ENCODE data around the gene CHMP6. TPM values are rescaled to one million over a fixed set of nuclear protein-coding genes. Genes with fewer than 3 reads are reported as not detected.

The CHMP6 gene
- total RNA-seq, 1 experiment from 2014 or later: 15.0 TPM

GRCh38 chr17:80948976-80949450 lies 42.6 kb upstream of the CHMP6 start:
- CTCF ChIA-PET: interaction anchor here (0.8 kb wide), 1 partner anchor 11 kb away, joined by 3 read pairs; no protein-coding TSS in a partner anchor
- TF ChIP-seq ZNF396 (CRISPR knock-in tag; IDR thresholded peaks at IDR 0.05; ENCODE audit: borderline replicate concordance): no peak
- no peak for TF ChIP-seq CREM (CRISPR knock-in tag; IDR thresholded peaks at IDR 0.05)
- H3K27me3 Mint-ChIP-seq (ENCODE audit: low read depth): no peaks in the 10 kb centered on the region
- DNase-seq (ENCODE audit: low spot score) (peak; percentile 8), ATAC-seq (no peak)
- H3K4me3 Mint-ChIP-seq: no peak overlapping the region
- peaks cover 8% of the 10 kb centered on the region for H3K9me3 Mint-ChIP-seq
- POLR2A ChIA-PET: no interaction called here
- H3K27ac Mint-ChIP-seq: no peak overlapping the region
- H3K36me3 Mint-ChIP-seq: peaks cover 17% of the 10 kb centered on the region
- no peaks in the 10 kb centered on the region for H3K4me1 Mint-ChIP-seq

- ChIA-PET POLR2A (no interaction called here), CTCF (interaction anchor here (0.8 kb wide), 1 partner anchor 12 kb away, joined by 3 read pairs; no protein-coding TSS in a partner anchor)
- no peak overlapping the region for H3K4me3 Mint-ChIP-seq
- H3K36me3 Mint-ChIP-seq: peaks cover 17% of the 10 kb centered on the region
- no peak for TF ChIP-seq ZBTB43 (CRISPR knock-in tag; IDR thresholded peaks at IDR 0.05)
- TF ChIP-seq CTCF (IDR thresholded peaks at IDR 0.05): peak; percentile 12; the same call in 1 of the 2 replicates
- ATAC-seq (peak; percentile 84), DNase-seq (ENCODE audit: low spot score) (peak; percentile 61)
- no peaks in the 10 kb centered on the region for H3K4me1 Mint-ChIP-seq
- H3K27ac Mint-ChIP-seq: no peak overlapping the region
- peaks cover 8% of the 10 kb centered on the region for H3K9me3 Mint-ChIP-seq
- H3K27me3 Mint-ChIP-seq (ENCODE audit: low read depth): no peaks in the 10 kb centered on the region
These were observed 41.9 kb upstream of the CHMP6 start for GRCh38 chr17:80949451-80950421.

- Mint-ChIP-seq H3K27ac (no peak overlapping the region), H3K36me3 (peaks cover 16% of the 10 kb centered on the region), H3K4me3 (no peak overlapping the region), H3K9me3 (peaks cover 13% of the 10 kb centered on the region), H3K4me1 (no peaks in the 10 kb centered on the region), H3K27me3 (ENCODE audit: low read depth) (no peaks in the 10 kb centered on the region)
- no peak for ATAC-seq
- CTCF ChIA-PET: no interaction called here
- POLR2A ChIA-PET: no interaction called here
- peak; percentile 5 for DNase-seq (ENCODE audit: low spot score)
- no peak for TF ChIP-seq ZNF512 (CRISPR knock-in tag; IDR thresholded peaks at IDR 0.05; ENCODE audit: borderline replicate concordance)
- TF ChIP-seq ERG (CRISPR knock-in tag; IDR thresholded peaks at IDR 0.05): no peak
- no peak for TF ChIP-seq SMAD4 (CRISPR knock-in tag; IDR thresholded peaks at IDR 0.05)
- TF ChIP-seq E2F1 (CRISPR knock-in tag; IDR thresholded peaks at IDR 0.05): no peak
- no peak for TF ChIP-seq USF2 (CRISPR knock-in tag; IDR thresholded peaks at IDR 0.05)
- TF ChIP-seq PRRX2 (CRISPR knock-in tag; IDR thresholded peaks at IDR 0.05): no peak
- TF ChIP-seq GTF2I (CRISPR knock-in tag; conservative IDR thresholded peaks at IDR 0.05): no peak
- TF ChIP-seq ZNF416 (CRISPR knock-in tag; IDR thresholded peaks at IDR 0.05): no peak
- TF ChIP-seq ZNF396 (CRISPR knock-in tag; IDR thresholded peaks at IDR 0.05; ENCODE audit: borderline replicate concordance): no peak
- no peak for TF ChIP-seq MLX (CRISPR knock-in tag; IDR thresholded peaks at IDR 0.05)
- no peak for TF ChIP-seq CTCF (IDR thresholded peaks at IDR 0.05)
- no peak for TF ChIP-seq ATF6 (CRISPR knock-in tag; IDR thresholded peaks at IDR 0.05)
These were observed 41.0 kb upstream of the CHMP6 start for GRCh38 chr17:80950466-80951120.

All from WTC11 (cell line).